ENCODE measurements around the gene SCFD2.
"Not testable (repeated sequence)": the region's sequence is repeated elsewhere in the genome, so short reads cannot be mapped to it uniquely, and the experiment has no call there.

SCFD2 gene

DNA sequence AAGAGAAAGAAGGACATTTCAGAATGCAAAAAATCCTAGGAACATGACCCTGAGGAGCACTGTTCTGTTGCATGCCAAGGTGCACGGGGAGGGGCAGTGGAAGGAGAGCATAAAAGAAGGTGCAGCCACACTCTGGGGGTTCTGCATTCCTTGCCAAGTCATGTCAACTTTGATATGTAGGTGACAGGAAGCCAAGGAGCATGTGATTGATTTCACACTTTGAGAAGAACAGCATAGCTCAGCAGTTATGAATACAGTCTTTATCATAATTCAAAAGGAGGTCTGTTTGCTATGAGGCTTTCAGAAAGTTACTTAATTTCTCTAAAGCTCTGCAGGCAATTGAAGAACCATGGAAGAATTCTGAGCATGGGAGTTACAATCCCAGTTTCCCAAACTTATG, 50.6 kb downstream of the SCFD2 start:
- DNase-seq (ENCODE audit: low spot score) = no peak
- no peak overlapping the region for H3K4me3 Mint-ChIP-seq
- H3K9me3 Mint-ChIP-seq = no peaks in the 10 kb centered on the region
- H3K27me3 Mint-ChIP-seq (ENCODE audit: low read depth) = no peaks in the 10 kb centered on the region
- peaks cover 3% of the 10 kb centered on the region for H3K4me1 Mint-ChIP-seq (ENCODE audit: low read depth)
- H3K36me3 Mint-ChIP-seq (ENCODE audit: low read depth) = no peaks in the 10 kb centered on the region
- H3K27ac Mint-ChIP-seq = no peak overlapping the region

DNA sequence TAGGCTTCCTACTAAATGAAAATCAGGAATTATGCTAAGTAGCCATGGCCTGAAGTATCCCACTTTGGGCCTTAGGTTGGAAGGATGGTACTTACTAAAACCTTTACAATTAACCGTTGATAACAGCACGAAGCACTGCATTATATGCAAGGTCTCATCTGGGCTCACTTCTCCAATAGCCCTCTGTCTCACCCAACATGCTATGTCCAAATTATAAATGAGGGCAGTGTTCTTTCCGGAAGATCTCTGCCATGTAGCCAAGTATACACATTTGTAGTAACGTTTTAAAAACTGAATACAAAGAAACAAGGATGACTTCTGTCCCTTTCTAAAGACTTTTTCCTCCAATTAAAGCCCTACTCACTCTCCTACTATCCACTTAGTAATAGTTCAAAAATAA, 51.6 kb downstream of the SCFD2 start:
- Mint-ChIP-seq H3K4me3 (no peak overlapping the region), H3K36me3 (ENCODE audit: low read depth) (peaks cover 2% of the 10 kb centered on the region), H3K9me3 (no peaks in the 10 kb centered on the region), H3K27me3 (ENCODE audit: low read depth) (no peaks in the 10 kb centered on the region), H3K4me1 (ENCODE audit: low read depth) (peaks cover 3% of the 10 kb centered on the region), H3K27ac (no peak overlapping the region)
- DNase-seq (ENCODE audit: low spot score) = no peak

DNA sequence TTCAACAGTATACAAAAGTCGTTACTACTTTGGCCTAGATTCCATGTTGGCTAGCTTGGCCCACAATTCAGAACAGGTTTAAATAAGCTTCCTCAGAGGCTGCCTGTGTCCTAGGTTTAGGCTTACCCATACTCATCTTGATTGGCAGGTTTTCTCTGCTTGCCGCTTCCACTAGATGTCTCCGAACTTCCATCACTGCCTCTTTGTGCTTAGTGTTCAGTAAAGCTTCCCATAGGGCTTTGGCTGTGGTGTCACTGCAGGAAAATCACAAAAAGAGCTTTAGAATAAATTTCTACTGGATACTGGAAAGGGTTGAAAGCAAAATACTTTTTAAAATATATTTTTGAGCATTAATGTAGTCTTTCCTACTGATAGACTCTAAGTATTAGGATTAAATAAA, 52.4 kb downstream of the SCFD2 start:
- peaks cover 4% of the 10 kb centered on the region for H3K36me3 Mint-ChIP-seq (ENCODE audit: low read depth)
- H3K4me1 Mint-ChIP-seq (ENCODE audit: low read depth) = peaks cover 3% of the 10 kb centered on the region
- DNase-seq (ENCODE audit: low spot score) = no peak
- no peaks in the 10 kb centered on the region for H3K9me3 Mint-ChIP-seq
- H3K27ac Mint-ChIP-seq = no peak overlapping the region
- no peaks in the 10 kb centered on the region for H3K27me3 Mint-ChIP-seq (ENCODE audit: low read depth)
- H3K4me3 Mint-ChIP-seq = no peak overlapping the region

DNA sequence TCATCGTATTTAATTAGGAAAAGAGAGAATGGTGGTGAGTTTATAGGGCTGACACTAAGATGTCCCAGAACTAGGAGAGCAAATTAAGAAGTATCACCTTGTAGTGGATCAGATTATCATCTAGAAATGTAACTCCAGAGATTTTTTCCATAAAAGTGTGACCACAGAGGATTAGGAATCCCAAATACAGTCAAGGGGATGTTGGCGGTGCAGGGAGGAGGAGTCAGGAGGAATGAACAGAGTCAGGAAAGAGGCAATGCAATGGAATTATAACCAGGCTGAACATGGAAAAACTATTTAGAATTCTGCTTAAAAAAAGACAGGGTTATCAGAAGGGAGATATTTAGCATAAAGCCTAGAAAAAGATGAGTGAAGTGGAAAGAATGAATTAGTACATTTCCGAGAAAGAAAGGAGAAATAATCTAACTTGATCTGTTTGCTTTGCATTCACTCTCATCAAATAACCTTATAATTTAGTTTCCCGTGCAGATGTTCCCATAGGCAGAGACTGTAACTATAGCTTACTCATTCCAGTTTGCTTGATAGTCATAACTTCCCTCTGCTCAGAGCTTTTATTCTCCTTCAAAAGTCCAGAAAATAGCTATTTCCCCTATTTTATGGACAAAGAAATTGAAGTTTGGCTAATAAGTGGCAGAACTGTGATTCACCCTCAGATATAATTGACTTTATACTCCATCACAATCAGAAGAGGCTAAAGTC, 56.4 kb downstream of the SCFD2 start:
- Mint-ChIP-seq H3K4me3 (no peak overlapping the region), H3K4me1 (ENCODE audit: low read depth) (no peaks in the 10 kb centered on the region), H3K36me3 (ENCODE audit: low read depth) (peaks cover 13% of the 10 kb centered on the region), H3K27ac (no peak overlapping the region), H3K27me3 (ENCODE audit: low read depth) (no peaks in the 10 kb centered on the region), H3K9me3 (peaks cover 1% of the 10 kb centered on the region)
- no peak for DNase-seq (ENCODE audit: low spot score)

DNA sequence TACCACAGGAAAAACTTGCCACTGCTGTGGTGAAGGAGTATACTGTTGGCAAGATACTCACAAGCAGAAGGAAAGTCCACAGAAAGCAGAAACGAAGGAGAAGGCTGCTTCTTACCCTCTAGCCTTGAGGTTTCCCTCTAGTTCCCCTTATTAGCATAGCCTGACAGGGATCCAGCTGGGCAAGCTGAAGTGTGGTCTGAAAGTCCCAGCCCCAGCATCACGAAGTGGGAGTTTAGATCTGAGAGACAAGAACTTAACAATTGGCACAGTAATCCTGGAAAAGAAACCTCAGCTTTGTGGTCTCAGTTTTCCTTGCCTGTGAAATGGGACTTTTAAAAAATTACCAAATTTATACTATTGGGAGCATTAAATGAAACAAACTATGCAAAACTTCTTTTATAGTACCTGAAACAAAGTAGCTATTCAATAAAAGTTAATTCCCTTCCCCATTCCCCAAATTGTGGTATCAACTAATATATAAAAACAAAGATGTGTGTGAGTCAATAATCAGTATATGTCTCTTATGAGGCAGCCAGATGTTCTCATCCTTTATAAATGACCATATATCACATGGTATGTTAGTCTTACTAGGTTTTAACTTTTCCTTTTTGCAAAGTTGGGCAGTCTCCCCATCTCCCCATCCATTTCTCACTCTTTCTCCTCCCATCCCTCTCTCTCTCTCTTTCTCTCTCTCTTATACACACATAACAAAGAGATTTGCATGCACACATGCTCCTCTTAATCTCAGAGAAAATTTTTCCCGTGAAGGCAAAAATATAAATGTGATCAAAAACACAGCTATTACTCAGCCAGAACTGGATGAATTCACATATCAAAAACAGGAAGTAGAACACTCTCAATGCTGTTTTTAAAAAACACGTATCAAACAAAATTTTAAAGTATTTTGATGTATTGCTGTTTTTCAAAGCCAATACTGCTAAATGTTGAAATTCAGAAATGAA, 57.8 kb downstream of the SCFD2 start:
- Mint-ChIP-seq H3K9me3 (peaks cover 8% of the 10 kb centered on the region), H3K4me1 (ENCODE audit: low read depth) (no peaks in the 10 kb centered on the region), H3K4me3 (no peak overlapping the region), H3K27ac (no peak overlapping the region), H3K36me3 (ENCODE audit: low read depth) (peaks cover 19% of the 10 kb centered on the region), H3K27me3 (ENCODE audit: low read depth) (no peaks in the 10 kb centered on the region)
- no peak for DNase-seq (ENCODE audit: low spot score)

DNA sequence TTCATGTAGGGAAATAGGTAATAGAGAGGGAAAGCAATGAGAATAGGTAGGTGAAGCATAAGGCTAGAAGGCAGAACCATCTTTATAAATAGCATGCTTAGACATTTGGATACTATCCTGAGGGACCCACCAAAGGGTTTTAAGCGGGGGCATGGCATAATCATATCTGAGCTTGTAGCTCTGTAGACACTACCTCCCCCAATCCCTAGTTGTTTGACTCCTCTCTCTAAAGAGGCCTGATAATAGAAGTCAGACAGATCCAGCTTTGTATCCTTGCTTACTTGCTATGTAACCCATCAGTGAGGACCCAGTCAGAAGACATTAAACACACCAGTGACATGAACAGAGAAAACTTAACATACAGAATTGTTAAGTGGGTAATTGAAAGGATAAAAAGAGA, 58.7 kb downstream of the SCFD2 start:
- no peaks in the 10 kb centered on the region for H3K27me3 Mint-ChIP-seq (ENCODE audit: low read depth)
- no peak overlapping the region for H3K4me3 Mint-ChIP-seq
- H3K4me1 Mint-ChIP-seq (ENCODE audit: low read depth) = no peaks in the 10 kb centered on the region
- peaks cover 9% of the 10 kb centered on the region for H3K9me3 Mint-ChIP-seq
- peaks cover 19% of the 10 kb centered on the region for H3K36me3 Mint-ChIP-seq (ENCODE audit: low read depth)
- DNase-seq (ENCODE audit: low spot score) = no peak
- H3K27ac Mint-ChIP-seq = no peak overlapping the region

DNA sequence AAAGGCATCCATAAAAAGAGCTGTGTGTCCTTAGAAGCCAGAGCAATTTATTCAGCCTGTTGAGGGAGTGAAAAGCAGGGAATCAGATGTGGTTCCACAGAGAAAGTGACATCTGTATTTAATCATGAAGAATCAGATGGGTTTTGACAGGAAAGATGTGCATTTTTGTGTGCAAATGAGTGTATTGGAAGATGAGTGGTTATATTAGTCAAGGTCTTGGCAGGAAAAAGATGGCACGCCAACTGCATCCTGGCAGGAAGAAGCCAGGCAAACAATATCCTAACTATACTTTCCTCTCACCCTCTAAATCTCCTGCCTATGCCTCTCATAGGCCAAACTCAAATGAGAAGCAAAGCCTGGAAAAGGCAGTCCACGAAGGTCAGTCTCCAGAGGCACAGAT, 59.1 kb downstream of the SCFD2 start:
- no peaks in the 10 kb centered on the region for H3K27me3 Mint-ChIP-seq (ENCODE audit: low read depth)
- peaks cover 9% of the 10 kb centered on the region for H3K9me3 Mint-ChIP-seq

DNA sequence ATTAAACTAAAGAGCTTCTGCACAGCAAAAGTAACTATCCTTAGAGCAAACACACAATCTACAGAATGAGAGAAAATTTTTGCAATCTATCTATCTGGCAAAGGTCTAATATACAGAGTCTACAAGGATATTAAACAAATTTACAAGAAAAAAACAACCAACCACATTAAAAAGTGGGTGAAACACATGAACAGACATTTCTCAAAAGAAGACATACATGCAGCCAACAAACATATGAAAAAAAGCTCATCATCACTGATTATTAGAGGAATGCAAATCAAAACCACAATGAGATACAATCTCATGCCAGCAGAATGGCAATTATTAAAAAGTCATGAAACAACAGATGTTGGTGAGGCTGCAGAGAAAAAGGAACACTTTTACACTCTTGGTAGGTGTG, 73.7 kb downstream of the SCFD2 start:
- not testable (repeated sequence) for H3K27me3 Mint-ChIP-seq (ENCODE audit: low read depth); H3K36me3 Mint-ChIP-seq (ENCODE audit: low read depth); DNase-seq (ENCODE audit: low spot score); H3K4me3 Mint-ChIP-seq; H3K4me1 Mint-ChIP-seq (ENCODE audit: low read depth); H3K27ac Mint-ChIP-seq
- H3K9me3 Mint-ChIP-seq = peaks cover 69% of the 10 kb centered on the region

More for the DNA sequence above, 59.1 kb downstream of the SCFD2 start:
- Mint-ChIP-seq H3K4me1 (ENCODE audit: low read depth) (no peaks in the 10 kb centered on the region), H3K27ac (no peak overlapping the region), H3K4me3 (no peak overlapping the region), H3K36me3 (ENCODE audit: low read depth) (peaks cover 19% of the 10 kb centered on the region)
- no peak for DNase-seq (ENCODE audit: low spot score)

DNA sequence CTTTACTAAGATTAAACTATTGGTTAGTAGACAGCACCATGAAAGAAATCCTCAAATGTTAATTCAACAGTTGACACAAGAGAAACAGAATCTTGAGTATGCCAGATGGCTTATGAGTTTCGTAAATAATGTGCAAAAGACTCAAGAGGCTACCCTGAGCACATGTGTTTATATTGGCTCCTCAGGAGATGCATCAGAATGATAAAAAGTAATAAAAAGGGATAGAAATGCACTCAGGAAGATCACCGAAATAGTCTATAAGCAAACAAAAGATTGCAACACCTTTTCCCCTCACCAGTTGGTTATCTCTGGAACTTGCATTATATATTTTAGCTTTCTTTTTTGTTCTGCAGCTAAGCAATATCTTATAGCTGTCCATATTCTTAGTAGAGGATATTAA, 84.4 kb downstream of the SCFD2 start:
- Mint-ChIP-seq H3K4me1 (ENCODE audit: low read depth) (no peaks in the 10 kb centered on the region), H3K36me3 (ENCODE audit: low read depth) (peaks cover 6% of the 10 kb centered on the region), H3K27me3 (ENCODE audit: low read depth) (no peaks in the 10 kb centered on the region), H3K27ac (no peak overlapping the region), H3K4me3 (no peak overlapping the region), H3K9me3 (peaks cover 5% of the 10 kb centered on the region)
- DNase-seq (ENCODE audit: low spot score) = no peak

DNA sequence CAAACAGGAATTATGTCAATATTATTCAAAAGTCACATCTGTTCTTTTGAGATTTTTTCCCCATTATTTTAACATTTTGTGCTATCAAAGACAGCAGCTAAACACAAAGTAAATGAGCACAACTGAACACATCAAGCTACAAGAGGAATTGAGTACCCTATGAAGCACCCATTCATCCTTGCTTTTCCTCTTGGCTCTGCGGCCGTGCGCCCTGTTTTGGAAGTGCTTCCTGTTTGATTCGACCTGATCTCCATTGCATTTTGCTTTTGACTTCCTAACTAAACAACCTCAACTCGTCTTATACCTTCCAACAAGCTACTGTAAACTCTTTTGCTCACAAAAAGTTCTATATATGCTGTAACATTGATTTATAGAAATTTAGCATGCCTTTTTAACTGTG, 85.0 kb downstream of the SCFD2 start:
- Mint-ChIP-seq H3K4me3 (no peak overlapping the region), H3K9me3 (peaks cover 5% of the 10 kb centered on the region), H3K27me3 (ENCODE audit: low read depth) (no peaks in the 10 kb centered on the region), H3K27ac (no peak overlapping the region), H3K36me3 (ENCODE audit: low read depth) (peaks cover 6% of the 10 kb centered on the region), H3K4me1 (ENCODE audit: low read depth) (no peaks in the 10 kb centered on the region)
- no peak for DNase-seq (ENCODE audit: low spot score)

DNA sequence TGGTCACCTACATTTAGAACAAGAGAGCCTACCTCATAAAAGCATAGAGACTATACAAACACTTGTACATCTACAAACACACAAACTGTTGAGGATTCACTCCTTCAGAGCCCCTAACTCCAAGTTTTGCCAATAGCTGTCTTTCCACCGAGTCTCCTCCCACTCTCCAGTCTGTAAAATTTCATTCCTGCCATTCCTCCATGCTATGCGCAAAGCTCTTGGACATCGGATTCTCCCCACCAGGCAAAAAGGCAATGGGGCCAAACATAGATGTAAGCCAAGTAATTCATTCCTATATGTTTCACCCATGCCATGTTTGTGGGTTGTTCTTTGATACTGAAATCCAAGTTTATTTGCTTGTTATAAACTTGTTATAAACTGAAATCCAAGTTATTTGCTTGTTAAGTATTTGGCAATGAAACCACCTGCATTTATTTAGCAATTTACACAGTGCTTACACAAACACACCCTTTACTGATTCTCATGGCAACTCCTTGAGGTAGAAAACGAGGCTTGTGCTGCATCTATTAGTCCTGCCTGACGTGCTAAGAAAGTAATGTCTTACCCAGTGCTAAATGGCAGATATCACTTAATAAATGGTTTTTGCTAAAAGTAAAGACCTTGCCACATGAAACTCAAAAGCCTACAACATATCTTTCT, 91.1 kb downstream of the SCFD2 start:
- Mint-ChIP-seq H3K36me3 (ENCODE audit: low read depth) (peaks cover 15% of the 10 kb centered on the region), H3K4me3 (no peak overlapping the region), H3K9me3 (peaks cover 4% of the 10 kb centered on the region), H3K27ac (no peak overlapping the region), H3K27me3 (ENCODE audit: low read depth) (no peaks in the 10 kb centered on the region), H3K4me1 (ENCODE audit: low read depth) (no peaks in the 10 kb centered on the region)
- DNase-seq (ENCODE audit: low spot score) = no peak

DNA sequence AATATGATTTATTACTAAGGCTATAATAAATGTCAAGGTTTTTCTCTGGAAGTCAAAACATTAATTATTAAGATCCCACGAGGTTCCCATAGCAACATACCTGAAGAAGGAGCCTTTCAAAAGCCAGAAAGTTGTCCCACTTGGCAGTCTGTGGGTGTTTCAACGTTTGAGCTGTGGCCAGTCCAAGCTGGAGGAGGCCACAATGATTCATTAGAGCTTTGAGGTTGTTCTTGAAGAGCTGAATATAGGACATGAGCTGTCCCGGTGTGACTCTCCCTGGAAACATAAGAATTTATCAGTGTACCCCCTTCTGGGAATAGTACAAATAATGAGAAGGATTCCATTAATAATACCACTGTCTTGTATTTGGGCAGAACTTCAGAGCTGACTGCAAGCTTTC, 92.1 kb downstream of the SCFD2 start:
- Mint-ChIP-seq H3K4me1 (ENCODE audit: low read depth) (no peaks in the 10 kb centered on the region), H3K27me3 (ENCODE audit: low read depth) (no peaks in the 10 kb centered on the region), H3K9me3 (no peaks in the 10 kb centered on the region), H3K27ac (no peak overlapping the region), H3K4me3 (no peak overlapping the region), H3K36me3 (ENCODE audit: low read depth) (peaks cover 14% of the 10 kb centered on the region)
- no peak for DNase-seq (ENCODE audit: low spot score)

DNA sequence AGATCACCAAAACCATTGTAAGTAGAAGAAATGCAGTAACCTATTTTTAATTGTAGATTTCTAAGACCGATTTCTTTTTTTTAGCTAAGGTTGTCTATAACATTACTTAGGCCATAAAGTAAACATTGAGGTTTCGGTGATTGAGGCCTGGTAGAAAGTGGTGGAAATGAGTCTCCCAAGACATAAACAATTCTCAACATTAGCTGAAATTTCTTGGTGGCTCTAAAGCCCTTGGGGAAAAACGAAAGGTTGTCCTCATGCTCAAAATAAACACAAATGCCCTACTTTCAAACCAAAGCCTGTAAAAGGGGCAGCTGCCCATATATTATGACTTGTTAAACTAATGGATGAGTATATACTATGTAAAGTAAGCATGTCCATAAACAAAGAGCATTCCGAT, 98.8 kb downstream of the SCFD2 start:
- no peak overlapping the region for H3K4me3 Mint-ChIP-seq
- peaks cover 29% of the 10 kb centered on the region for H3K36me3 Mint-ChIP-seq (ENCODE audit: low read depth)

DNA sequence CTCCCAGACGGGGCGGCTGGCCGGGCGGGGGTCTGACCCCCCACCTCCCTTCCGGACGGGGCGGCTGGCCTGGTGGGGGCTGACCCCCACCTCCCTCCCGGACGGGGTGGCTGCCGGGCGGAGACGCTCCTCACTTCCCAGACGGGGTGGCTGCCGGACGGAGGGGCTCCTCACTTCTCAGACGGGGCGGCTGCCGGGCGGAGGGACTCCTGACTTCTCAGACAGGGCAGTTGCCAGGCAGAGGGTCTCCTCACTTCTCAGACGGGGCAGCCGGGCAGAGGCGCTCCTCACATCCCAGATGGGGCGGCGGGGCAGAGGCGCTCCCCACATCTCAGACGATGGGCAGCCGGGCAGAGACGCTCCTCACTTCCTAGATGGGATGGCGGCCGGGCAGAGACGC, 109.9 kb downstream of the SCFD2 start:
- H3K4me1 Mint-ChIP-seq (ENCODE audit: low read depth) = not testable (repeated sequence)

More for the DNA sequence above, 98.8 kb downstream of the SCFD2 start:
- Mint-ChIP-seq H3K27ac (no peak overlapping the region), H3K27me3 (ENCODE audit: low read depth) (no peaks in the 10 kb centered on the region), H3K4me1 (ENCODE audit: low read depth) (no peaks in the 10 kb centered on the region), H3K9me3 (peaks cover 16% of the 10 kb centered on the region)
- no peak for DNase-seq (ENCODE audit: low spot score)

More for the DNA sequence above, 109.9 kb downstream of the SCFD2 start:
- DNase-seq (ENCODE audit: low spot score); H3K27me3 Mint-ChIP-seq (ENCODE audit: low read depth); H3K4me3 Mint-ChIP-seq; H3K36me3 Mint-ChIP-seq (ENCODE audit: low read depth); H3K27ac Mint-ChIP-seq: not testable (repeated sequence)
- peaks cover 23% of the 10 kb centered on the region for H3K9me3 Mint-ChIP-seq
